Adrenal gland (tissue), 12 donors: Measurements from ENCODE around the gene MAN2C1. TPM values are rescaled to one million over a fixed set of nuclear protein-coding genes. Genes with fewer than 3 reads are reported as not detected.

Experiments used
- DNase-seq, 7 donors: peaks; one replicate each; pipeline ENCODE4 v3.0.0-alpha.2; 2019 to 2020
- H3K27ac ChIP-seq, 5 donors: fragments of 200-600 bp; sonication (generic) in 4 of 5; 1 replicate in 3 of 5; 2 replicates in 2 of 5; pipeline versions ENCODE4 v1.5.1 to v1.8.0; 2016 to 2020; ENCODE audit warnings: mild to moderate bottlenecking in 1 of 5
- H3K27me3 ChIP-seq: fragments of 200-600 bp; 2 replicates; pipeline ENCODE4 v1.8.0; 2021
- H3K36me3 ChIP-seq, 2 donors: fragments of 200-600 bp; replicated peaks in 1 of 2; 1 replicate in 1 of 2; 2 replicates in 1 of 2; pipeline versions ENCODE4 v1.5.1 to v1.8.0; 2018 to 2022
- H3K4me1 ChIP-seq, 2 donors: fragments of 200-600 bp; replicated peaks in 1 of 2; 1 replicate in 1 of 2; 2 replicates in 1 of 2; pipeline versions ENCODE4 v1.5.1 to v1.8.0; 2018 to 2021
- H3K4me3 ChIP-seq, 4 donors: fragments of 200-600 bp; sonication (generic) in 3 of 4; one replicate each; pipeline ENCODE4 v1.5.1; 2016 to 2018
- H3K9me3 ChIP-seq, 3 donors: fragments of 200-600 bp; sonication (generic) in 1 of 3; replicated peaks in 1 of 3; 1 replicate in 2 of 3; 2 replicates in 1 of 3; pipeline versions ENCODE4 v1.5.1 to v1.8.0; 2016 to 2021
- CTCF ChIP-seq, 6 experiments: fragments of 450-650 bp in 4 of 6; fragments of 200-600 bp in 2 of 6; sonication (generic) in 1 of 6; IDR thresholded peaks; 1 replicate in 5 of 6; 2 replicates in 1 of 6; pipeline versions ENCODE4 v1.5.1 to v1.8.0; 2016 to 2021; ENCODE audit warnings: antibody characterized with exemption in 6 of 6, mild to moderate bottlenecking in 2 of 6, moderate library complexity in 1 of 6
- POLR2A ChIP-seq, 2 donors: fragments of 450-650 bp; IDR thresholded peaks; one replicate each; pipeline ENCODE4 v1.6.1; 2017; ENCODE audit warnings: antibody characterized with exemption in 2 of 2, mild to moderate bottlenecking in 2 of 2, moderate library complexity in 1 of 2
- WGBS, 4 donors: extraction: QIAGEN DNeasy Blood & Tissue Kit in 2 of 4; methylation state at CpG; one replicate each; pipeline versions ENCODE4 v1.1.5 to v1.1.7; 2013 to 2017; 5-methylcytosine and 5-hydroxymethylcytosine counted together
- intact Hi-C, 2 donors: fragments of 100-400 bp; cut with DNase I; formaldehyde crosslinking; loops; one replicate each; pipeline versions ENCODE4 v1.14.1 to v1.15.0; 2022 to 2023
- polyA plus RNA-seq, 3 donors: library from polyadenylated mRNA; stranded (reverse); fragments of 200-250 nt in 2 of 3; fragments of 350-450 nt in 1 of 3; fragmentation: Illumina TruSeq in 1 of 3; extraction: RNeasy Lipid Tissue Mini Kit (QIAGEN cat#74804) in 1 of 3; gene quantifications; one replicate each; pipeline ENCODE4 v1.2.3, GENCODE V29; 2013 to 2014
- total RNA-seq, 9 donors: library from RNA; depleted of rRNA in 4 of 9; stranded (reverse); fragments of >200 nt in 4 of 9; fragments of 120-200 nt in 1 of 9; fragmentation: NEBNext Ultra II Directional in 1 of 9; extraction: Animal tissue kit (Norgen Biotek cat#: 25700) in 1 of 9; gene quantifications; one replicate each; pipeline versions ENCODE4 v1.1.0 to v1.2.4, GENCODE V29; 2013 to 2023
- donor health status: healthy with polysubstance abuse.
- donor health status: Bipolar disorder and iron deficiency.
- donor health status: DM: yes; HTN: yes; CAD: no.
- donor health status: DM: no; HTN: no; CAD: no.
- donor health status: DM: no; HTN: no; CAD: no.
- donor health status: DM: yes; HTN: yes; CAD: no.

MAN2C1 gene
- total and polyA plus RNA-seq, 12 donors, result 46.8 to 1,091 (median 251) TPM

GRCh38 chr15:75361989-75362641 lies 6.3 kb downstream of the MAN2C1 start:
- 43 to 100% (median 52%) methylated on average over 1 to 13 of the region's 13 CpGs for WGBS, 4 donors
- H3K4me3 ChIP-seq, result no peak overlapping the region

GRCh38 chr15:75361361-75361988 lies 6.9 kb downstream of the MAN2C1 start:
- peaks cover 0 to 77% of the 10 kb centered on the region in 2 donors for H3K36me3 ChIP-seq
- peak overlapping the region; percentile 28 to 85 (median 69) for H3K27ac ChIP-seq
- no peak overlapping the region for H3K4me3 ChIP-seq
- peak in 2 of 7 donors; percentile 31 to 57 for DNase-seq
- no peaks in the 10 kb centered on the region for H3K9me3 ChIP-seq
- WGBS, 4 donors, result 40 to 77% (median 67%) methylated on average over 3 to 10 of the region's 10 CpGs
- TF ChIP-seq CTCF (IDR thresholded peaks at IDR 0.05) (no peak), POLR2A (IDR thresholded peaks at IDR 0.05) (no peak)
- peaks cover 22 to 34% of the 10 kb centered on the region in 2 donors for H3K4me1 ChIP-seq
- H3K27me3 ChIP-seq, result no peaks in the 10 kb centered on the region
- intact Hi-C loops, result no loop called here

More at GRCh38 chr15:75361989-75362641, 6.3 kb downstream of the MAN2C1 start:
- peaks cover 0 to 77% of the 10 kb centered on the region in 2 donors for H3K36me3 ChIP-seq
- H3K9me3 ChIP-seq, result no peaks in the 10 kb centered on the region
- intact Hi-C loops, result no loop called here
- H3K4me1 ChIP-seq, result peaks cover 22 to 35% of the 10 kb centered on the region in 2 donors
- peak in 4 of 6 experiments; percentile 12 to 29 (median 23) for TF ChIP-seq CTCF (IDR thresholded peaks at IDR 0.05)
- TF ChIP-seq POLR2A (IDR thresholded peaks at IDR 0.05), result peak in 1 of 2 donors; percentile 63
- no peaks in the 10 kb centered on the region for H3K27me3 ChIP-seq
- H3K27ac ChIP-seq, result peak overlapping the region; percentile 69 to 85 (median 73)
- DNase-seq, result peak; percentile 88 to 97 (median 95)

- intact Hi-C loops, result no loop called here
- Histone ChIP-seq H3K27ac (peak overlapping the region in 4 of 5 donors; percentile 65 to 85 (median 76)), H3K27me3 (no peaks in the 10 kb centered on the region), H3K4me1 (peaks cover 22 to 34% of the 10 kb centered on the region in 2 donors), H3K4me3 (no peak overlapping the region), H3K36me3 (peaks cover 0 to 77% of the 10 kb centered on the region in 2 donors), H3K9me3 (no peaks in the 10 kb centered on the region)
- peak in 2 of 7 donors; percentile 30 to 54 for DNase-seq
- 89 to 94% (median 92%) methylated on average over 1 to 7 of the region's 7 CpGs for WGBS, 4 donors
- TF ChIP-seq CTCF (IDR thresholded peaks at IDR 0.05) (no peak), POLR2A (IDR thresholded peaks at IDR 0.05) (no peak)
Observed at GRCh38 chr15:75360856-75361255, 7.6 kb downstream of the MAN2C1 start.

- peak in 3 of 7 donors; percentile 34 to 50 (median 48) for DNase-seq
- Histone ChIP-seq H3K27me3 (no peaks in the 10 kb centered on the region), H3K27ac (peak overlapping the region in 2 of 5 donors; percentile 84 to 85), H3K36me3 (peaks cover 0 to 77% of the 10 kb centered on the region in 2 donors), H3K4me3 (no peak overlapping the region), H3K9me3 (no peaks in the 10 kb centered on the region), H3K4me1 (peaks cover 22 to 34% of the 10 kb centered on the region in 2 donors)
- TF ChIP-seq POLR2A (IDR thresholded peaks at IDR 0.05) (no peak), CTCF (IDR thresholded peaks at IDR 0.05) (no peak)
- intact Hi-C loops, result no loop called here
- WGBS, 4 donors, result 14 to 33% (median 27%) methylated on average over 1 of the region's 1 CpG; no CpG with 5 or more reads in 1 of the 4 donors
Observed at GRCh38 chr15:75360391-75360790, 8.0 kb downstream of the MAN2C1 start.
